NCI-H1092 treated with DMSO at 0.1 percent for 48 hours (cell line): ENCODE results near the gene HBA1.
"Not testable (repeated sequence)": the region's sequence is repeated elsewhere in the genome, so short reads cannot be mapped to it uniquely, and the experiment has no call there.

Experiments used
- DNase-seq: peaks from one replicate; lab custom pipeline; 2025; lab: John Stamatoyannopoulos, UW

HBA1 gene

DNA sequence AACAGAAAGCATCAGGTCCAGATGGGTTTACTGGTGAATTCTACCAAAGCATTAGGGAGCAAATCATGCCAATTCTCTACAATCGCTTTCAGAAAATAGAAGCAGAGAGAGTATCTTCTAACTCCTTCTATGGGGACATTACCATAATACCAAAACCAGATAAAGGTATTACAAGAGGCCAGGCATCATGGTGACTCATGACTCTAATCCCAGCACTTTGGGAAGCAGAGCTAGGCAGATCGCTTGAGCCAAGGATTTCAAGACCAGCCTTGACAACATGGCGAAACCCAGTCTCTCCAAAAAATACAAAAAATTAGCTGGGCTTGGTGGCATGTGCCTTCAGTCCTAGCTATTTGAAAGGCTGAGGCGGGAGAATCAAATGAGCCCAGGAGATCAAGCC is 26.8 kb downstream of the HBA1 start:
- DNase-seq: no peak

DNA sequence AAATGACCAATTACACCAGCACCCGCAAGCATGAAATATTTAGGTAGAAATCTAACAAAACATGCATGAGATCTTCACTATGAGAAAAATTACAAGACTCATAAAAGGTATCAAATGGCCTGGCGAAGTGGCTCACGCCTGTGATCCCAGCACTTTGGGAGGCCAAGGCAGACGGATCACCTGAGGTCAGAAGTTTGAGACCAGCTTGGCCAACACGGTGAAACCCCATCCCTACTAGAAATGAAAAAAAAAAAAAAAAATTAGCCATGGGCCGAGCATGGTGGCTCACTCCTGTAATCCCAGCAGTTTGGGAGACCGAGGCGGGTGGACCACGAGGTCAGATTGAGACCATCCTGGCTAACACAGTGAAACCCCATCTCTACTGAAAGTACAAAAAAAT is 27.6 kb downstream of the HBA1 start:
- DNase-seq: not testable (repeated sequence)

DNA sequence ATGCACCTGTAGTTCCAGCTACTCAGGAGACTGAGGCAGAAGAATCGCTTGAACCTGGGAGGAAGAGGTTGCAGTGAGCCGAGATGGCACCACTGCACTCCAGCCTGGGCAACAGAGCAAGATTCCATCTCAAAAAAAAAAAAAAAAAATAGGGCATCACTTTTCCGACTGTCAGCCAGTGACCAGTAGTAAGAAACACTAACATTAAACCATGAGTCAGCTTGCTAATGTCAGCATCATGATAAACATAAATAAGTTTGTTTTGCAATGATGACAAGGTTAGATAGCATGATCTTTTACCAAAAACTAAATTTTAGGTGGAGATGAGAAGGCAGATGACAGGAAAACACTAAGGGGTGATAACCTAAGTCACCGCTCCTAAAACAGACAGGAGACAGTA is 32.9 kb downstream of the HBA1 start:
- not testable (repeated sequence) for DNase-seq

DNA sequence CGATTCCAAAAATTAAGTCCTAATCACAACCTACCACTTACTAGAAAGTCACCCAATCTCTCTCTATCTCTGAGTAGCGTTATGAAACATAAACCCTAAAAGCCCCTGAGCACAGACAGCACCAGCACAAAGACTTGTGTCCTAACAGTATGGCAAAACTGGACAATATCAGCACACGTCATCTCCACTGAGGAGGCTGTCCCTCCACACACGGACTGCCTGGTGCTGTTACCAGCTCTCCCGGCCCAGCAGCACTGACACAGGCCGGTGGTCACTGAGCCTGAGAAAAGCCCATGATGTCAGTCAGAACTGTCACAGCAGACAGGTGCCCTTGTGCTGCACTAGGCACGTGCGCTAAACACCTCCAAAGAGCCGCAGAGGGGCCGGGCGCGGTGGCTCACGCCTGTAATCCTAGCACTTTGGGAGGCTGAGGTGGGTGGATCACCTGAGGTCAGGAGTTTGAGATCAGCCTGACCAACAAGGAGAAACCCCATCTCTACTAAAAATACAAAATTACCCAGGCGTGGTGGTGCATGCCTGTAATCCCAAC is 35.2 kb downstream of the HBA1 start:
- DNase-seq: not testable (repeated sequence)

DNA sequence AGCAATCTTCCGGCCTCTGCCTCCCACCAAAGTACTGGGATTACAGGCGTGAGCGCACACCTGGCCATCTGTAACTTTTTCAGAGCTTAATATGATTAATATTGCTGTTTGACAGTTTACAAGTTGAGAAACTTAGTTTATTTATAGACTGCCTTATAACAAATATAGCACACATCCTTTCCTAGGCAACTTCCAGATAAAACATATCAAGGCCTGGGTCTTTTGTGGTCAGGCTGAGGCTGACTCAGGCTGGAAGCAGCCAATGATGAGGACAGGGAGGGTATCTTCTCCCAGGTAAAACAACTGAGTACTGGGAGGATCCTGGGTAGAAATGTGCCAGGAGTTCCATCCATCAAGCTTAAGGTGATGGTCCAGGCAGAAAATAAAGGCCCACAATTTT is 36.5 kb downstream of the HBA1 start:
- DNase-seq: no peak

DNA sequence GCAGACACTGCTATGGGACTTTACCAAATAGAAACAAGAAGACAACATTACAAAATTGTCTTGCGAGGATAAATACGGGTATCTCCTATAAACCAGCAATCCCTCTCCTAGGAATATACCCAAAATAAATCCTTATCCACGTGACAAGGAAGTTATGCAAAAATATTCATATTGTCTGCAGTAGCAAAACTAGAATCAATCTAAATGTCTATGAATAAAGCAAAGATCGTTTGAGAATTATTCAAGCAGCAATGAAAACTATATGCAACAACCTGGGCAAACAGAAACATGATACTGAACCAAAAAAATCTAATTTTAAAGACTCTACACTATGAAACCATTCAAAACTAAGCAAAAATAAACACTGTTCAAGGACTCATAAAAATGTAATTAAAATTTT is 43.5 kb downstream of the HBA1 start:
- no peak for DNase-seq
